NCI-H748 (cell line): ENCODE data around the gene CMTM1.

Source experiments
- DNase-seq: peaks from one replicate; lab custom pipeline; 2025; ENCODE audit not compliant: unreplicated experiment; lab: John Stamatoyannopoulos, UW

The CMTM1 gene, protein sequence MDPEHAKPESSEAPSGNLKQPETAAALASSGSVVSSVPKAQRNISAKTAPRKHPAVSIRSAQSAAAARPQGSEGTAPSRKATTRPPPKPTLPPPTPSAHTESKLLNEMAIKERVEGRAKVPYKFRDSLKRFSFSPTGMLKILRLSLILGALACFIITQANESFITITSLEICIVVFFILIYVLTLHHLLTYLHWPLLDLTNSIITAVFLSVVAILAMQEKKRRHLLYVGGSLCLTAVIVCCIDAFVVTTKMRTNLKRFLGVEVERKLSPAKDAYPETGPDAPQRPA

DNA sequence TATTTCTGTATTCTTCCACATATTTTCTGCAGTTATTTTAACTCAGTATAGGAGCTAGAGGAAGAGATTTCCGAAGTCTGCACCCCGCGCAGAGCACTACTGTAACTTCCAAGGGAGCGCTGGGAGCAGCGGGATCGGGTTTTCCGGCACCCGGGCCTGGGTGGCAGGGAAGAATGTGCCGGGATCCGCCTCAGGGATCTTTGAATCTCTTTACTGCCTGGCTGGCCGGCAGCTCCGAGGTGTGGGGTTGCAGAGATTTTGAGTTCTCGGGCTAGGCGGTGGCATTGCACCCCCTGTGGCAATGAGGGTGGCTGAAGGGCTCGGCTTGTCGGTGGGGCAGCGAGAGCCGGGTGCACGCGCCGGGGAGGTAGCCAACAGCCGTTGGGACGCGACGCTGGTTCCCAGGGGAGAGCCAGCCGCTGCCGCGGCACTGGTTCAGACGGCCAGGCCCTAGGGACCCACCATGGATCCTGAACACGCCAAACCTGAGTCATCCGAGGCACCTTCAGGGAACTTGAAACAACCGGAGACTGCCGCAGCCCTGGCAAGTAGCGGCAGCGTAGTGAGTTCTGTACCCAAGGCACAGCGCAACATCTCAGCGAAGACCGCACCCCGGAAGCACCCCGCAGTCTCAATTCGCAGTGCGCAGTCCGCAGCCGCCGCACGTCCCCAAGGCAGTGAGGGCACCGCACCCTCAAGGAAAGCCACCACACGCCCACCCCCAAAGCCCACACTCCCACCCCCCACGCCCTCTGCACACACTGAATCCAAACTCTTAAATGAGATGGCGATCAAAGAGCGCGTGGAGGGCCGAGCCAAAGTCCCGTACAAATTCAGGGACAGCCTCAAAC is at the start of gene CMTM1:
CMTM1 (plus strand) TSS at position 389 of the 851 bp plus-strand sequence; CDS start at position 464, 75 bp downstream.
- DNase-seq = no peak

DNA sequence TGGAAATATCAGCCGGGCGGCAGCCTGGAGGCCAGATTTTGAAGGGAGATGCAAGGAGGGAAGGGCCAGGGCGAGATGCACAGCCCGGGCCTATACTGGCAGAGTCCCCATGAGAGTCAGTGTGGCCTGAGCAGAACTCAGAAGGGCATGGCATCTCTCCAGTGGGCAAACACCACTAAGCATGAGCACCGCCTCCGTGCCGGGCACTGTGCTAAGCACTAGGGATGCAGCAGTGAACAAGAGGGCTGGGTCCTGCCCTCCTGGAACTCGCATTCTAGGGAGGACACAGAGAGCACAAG is 49.8 kb upstream of the CMTM1 start:
- no peak for DNase-seq

DNA sequence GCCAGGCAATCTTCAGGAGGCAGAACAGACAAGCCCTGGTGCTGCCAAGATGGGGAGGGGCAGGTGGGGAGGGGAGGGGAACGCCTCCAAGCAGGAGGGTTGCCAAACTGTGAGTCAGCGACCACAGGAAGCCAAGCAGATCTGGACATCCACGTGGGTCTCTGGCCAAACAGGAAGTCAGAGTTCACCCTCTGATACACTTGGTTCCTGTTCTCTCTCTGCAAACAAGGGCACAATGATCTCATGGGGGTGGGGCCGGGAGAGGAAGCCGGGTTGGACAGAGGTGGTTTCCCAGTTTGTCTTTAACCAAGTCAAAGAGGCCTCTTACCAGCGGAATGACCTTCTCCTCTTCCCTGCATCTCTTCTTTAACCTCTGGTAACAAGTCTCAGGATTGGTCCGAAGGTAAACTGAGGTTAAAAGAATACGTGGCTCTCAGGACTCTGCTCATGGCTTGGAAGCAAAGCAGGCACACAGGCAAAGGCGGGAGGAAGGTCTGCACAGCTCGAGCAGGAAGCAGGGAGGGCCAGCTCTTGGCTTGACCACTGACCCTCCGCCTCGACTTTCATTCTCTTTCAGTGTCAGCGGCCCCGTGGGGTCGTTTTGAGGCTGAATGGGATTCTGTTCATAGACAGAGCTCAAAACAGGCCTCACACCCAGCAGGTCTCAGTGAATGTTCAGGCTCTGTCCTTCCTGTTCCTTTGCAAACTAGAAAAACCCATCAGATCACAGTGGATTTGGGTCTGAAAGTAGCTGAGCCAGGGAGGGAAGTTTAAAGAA is 49.2 kb upstream of the CMTM1 start:
- DNase-seq = peak; percentile 45

DNA sequence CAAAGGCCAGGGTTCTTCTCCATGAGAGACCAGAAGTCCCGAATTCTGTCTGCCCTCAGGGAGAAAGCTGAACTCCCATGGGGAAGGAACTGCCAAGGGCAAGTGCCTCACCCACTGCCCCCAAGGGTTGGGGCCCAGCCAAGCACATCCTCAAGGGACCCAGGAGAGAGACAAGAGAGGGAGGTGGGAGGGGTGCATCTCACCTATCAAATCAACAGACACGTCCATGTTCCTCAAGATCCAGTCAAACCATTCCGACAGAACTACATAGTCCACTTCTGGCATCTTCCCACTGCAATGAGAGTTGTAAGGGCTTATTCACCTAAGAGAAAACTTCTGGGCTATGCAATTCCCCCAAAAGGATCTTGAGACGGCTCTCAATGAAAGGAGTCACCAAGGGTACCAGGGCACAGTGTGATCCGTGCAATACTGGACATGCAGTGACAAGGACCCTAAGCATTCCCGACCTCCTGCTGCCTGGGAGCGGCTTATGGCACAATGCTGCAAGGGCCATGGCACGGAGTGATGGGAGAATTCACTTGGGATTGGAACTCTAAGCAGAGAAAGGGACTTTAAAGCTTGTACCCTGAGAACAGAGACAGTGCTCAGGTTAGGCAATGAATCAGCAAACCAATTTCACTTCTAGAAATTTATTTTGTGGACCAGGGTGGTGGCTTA is 48.5 kb upstream of the CMTM1 start:
- no peak for DNase-seq

DNA sequence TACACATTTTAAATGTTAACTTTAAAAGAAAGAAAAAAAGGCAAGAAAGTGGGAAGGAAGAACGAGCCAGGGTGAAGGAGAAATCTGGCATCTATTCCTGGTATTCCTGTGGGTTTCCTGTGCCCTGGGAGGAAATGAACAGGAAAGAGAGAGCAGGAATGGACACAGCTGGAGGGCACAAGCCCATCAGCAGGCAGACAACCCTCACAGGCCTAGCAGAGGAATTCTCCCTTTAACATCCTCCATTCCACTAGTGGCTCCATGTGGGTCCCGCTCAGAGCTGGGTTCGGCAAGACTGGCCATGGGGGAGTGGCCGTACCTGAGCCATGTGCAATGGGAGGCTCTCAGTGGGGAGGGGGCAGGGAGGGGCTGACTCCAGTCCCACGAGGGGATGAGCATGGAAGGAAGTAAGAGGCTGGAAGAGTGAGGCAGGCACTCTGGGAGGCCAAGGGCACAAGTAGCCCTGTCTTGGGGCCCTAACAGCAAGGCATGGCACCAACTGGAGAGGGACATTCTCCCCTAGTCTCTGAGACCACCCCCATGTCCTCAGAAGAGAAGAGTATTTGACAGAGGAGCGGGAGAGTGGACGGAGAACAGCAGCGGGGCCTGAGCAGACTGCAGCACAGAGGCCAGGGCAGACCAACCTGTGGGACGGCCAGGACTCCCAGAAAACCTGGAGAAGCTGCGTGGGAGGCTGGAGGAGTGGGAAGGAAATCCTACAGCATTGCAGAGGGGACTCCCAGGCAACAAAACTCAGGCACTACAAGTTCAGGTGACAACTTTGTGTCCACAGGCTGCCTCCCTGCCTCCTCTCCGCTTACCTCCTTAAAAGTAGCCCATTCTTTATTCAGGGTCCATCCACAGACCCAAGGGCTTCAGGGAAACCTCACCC is 46.5 kb upstream of the CMTM1 start:
- DNase-seq = no peak

DNA sequence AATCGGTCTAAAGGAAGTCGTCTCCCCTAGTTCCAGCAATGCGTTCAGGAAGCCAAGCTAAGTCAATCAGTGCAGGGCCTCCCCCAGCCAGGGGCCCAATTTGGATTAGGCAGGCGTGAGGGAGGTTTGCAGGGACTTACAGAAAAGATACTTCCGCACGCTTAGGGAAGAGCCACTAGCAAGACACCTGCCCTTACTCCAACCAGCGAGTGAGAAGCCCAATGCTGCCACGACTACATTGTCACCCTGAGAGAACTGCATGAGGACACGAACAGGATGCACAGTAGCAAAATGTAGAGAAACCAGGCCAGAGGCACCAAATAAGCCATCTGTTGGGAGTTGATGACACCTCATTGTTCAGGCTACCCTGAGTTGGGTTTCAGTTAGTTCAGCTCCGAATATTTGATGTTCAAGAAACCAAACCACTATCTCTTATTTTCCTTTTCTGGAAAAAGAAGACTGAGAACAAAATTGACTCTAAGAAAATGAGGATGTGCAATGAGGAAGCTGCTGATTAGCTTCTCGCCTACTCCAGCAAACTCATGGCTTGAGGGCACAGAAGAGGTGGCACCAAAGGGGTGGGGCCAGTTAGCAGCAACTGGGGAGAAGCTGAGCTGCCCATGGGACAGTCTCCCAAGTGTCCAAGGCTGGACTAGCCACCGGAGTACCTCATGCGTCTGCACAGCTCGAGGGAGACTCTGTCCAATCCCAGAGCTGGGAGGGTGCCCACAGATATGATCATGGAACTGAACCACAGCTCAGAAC is 45.7 kb upstream of the CMTM1 start:
- DNase-seq = no peak

DNA sequence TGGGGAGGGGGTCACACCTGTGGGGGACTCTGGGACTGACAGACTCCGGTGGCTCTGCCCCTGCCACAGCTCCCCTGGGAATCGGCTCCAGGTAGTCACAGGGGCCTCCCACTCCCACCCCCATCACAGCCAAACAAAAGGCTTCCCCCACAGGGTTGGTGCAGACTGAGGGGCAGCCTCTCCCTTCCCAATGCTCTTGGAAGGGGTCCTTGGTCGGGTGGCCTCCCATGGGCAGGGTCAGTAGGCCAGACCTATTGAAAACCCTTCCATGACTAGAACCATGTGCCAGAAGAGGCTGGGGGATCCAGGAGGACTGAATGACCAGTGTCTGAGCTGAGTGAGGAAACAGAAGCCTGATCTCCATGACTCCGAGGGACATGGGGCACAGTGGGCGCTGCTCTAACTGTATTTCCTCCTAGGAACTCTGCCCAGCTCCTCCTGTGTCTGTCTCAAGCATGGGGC is 45.0 kb upstream of the CMTM1 start:
- no peak for DNase-seq

DNA sequence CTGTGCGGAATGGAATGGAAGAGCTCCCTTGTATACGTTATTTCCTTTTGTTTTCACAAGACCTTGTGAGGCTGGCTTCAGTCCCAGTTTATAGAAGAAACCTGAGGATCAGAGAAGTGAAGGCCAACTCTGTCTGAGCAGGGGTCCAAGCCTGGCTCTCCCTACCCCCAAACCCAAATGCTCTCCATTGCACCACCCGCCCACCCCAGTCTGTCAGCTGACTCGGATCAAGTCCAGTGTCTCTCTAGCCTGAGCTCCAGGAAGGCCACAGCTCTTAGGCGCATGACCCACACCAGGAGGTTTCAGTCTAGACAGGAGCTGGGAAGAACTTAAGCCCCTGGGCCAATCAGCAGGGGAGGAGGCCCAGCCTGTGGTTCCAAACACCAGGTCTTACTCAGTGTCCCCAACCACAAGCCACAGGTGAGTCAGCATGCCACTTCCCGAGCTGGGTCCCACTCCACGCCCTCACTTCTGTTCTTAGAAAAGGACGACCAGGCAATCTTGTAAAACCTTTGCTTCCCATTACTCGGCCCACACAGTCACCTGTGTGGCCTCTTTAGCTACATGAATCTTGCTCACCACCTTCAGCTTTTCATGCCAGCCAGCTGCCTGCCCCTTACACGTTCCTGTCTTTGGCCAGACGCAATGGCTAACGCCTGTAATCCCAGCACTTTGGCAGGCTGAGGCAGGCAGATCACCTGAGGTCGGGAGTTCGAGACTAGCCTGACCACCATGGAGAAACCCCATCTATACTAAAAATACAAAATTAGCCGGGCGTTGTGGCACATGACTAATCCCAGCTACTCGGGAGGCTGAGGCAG is 44.1 kb upstream of the CMTM1 start:
- DNase-seq = no peak

DNA sequence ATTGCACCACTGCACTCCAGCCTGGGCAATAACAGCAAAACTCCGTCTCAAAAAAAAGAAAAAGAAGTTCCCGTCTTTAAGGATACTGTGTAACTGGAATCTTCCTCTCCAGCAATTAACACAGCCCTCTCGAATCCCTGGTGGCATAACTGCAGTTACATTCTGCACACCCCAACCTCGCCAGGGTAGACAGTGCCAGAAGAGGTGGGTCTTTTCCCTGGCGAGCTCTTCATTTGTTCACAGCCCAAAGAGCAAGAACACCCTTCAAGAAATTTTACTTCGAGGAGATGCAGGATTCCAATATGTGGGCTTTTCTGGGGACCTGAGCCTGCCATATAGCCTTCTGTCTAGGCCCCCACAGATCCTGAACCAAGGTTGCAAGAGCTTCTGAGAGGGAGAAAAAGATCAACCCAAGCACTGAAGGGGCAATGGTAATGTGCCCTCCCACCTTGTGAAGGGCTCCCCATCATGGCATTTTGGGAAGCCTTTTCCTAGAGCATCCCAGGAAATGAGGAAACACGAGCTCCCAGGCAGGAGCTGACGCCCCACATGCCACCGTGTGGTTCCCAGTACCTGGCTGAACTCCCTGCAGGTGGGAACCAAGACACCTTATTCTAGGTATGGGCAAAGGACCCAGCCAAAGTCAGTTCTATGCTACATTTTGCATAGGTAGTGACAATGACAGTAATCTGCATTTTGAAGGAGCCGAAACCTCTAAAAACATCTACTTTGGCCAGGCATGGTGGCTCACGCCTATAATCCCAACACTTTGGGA is 43.2 kb upstream of the CMTM1 start:
- DNase-seq = no peak

DNA sequence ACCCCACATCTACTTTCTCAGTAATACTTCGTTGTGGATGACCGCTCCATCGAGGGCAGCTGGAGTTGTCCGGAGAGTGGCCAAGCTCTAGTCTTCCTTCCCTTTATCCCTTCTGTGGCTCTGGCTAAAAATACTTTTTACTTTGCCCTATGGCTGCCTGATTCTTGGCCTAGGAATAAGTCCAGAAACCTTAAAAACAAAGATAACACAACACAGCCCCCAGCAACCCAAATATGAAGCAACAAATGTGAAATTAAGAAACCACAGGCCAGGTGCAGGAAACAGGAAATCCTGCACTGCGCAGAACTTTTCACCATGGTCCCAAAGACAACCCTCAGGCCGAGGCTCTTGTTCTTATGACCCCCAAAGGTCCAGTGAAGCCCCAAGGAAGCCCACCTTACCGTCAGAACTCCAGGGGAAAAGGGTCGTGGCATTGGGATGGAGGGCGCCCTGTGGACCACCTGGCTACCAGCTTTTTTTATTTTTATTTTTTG is 42.3 kb upstream of the CMTM1 start:
- DNase-seq = no peak

DNA sequence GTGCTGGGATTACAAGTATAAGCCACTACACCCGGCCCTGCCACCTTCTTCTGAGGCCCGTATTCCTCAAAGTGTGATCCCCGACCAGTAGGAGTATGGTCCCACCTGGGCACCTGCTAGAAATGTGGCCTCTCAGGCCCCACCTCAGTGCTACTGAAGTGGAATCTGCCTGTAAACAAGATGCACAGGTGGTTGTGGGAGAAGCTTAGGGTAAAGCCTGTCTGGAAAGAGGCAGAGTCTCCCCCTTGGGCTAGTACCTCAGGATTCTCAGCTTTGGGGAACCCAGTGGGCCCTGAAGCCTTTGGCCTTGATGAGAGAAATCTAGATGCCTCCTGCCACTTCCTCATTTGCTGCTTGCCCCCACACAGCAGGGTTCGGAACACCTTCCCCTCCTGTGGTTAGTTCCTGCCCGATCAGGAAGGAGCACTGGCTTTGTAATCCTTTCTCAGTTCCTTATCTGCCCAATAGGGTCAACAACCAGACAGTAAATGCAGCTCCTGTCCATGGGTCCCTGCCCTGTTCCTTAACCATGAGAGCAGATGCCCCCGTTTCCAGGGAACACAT is 41.6 kb upstream of the CMTM1 start:
- DNase-seq = no peak

DNA sequence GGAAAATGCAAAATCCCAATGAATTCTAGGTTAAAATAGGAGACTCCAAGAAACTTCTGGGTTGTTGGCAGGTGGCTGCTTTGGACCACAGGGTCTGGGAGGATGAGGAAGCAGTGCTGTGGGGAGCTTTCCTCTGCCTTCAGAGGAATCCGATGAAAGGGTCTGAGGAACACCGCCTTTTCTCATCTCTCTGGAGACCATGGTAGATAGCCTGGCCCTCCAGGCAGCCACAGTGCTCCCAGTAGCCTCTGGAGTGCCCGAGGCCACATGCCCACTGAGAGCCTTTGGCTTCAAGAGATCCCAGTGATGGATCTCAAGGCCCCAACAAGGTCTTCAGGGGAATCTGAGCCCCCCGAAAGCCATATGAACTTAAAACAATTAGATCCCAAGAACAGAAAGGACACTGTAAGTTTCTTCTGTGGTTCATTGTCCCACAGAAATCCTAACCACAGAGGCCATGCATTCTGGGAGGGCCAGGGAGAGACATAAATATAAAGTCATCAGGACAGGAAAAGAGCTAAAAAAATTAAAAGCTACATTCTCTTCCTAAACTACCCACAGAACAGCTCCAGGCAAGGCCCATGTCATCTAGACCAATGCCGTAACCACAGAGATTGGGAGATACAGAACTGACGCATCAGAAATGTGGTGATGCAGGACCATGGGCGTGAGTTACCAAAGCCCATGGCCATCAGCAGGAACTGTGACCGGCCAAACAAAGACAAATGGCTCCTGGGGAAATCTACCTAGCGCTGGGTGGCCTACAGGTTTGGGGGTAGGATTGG is 40.7 kb upstream of the CMTM1 start:
- no peak for DNase-seq

DNA sequence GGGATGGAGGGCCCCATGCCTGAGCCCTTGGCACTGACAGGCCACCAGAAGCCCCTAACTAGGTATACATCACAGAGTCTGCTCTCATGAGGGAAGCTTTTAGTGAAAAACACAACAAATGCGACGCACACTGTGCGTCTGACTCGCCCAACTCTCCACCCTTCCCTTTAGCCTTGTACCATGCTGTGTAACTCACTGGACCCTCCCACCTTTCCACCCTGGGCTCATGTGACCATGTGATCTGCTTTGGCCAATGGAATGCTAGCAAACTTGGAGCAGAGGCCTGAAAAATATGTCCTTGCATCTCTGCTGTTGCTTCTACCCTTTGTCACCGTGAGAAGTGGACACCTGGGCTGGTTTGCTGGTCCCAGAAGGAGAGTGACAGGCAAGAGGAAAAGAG is 37.9 kb upstream of the CMTM1 start:
- no peak for DNase-seq

DNA sequence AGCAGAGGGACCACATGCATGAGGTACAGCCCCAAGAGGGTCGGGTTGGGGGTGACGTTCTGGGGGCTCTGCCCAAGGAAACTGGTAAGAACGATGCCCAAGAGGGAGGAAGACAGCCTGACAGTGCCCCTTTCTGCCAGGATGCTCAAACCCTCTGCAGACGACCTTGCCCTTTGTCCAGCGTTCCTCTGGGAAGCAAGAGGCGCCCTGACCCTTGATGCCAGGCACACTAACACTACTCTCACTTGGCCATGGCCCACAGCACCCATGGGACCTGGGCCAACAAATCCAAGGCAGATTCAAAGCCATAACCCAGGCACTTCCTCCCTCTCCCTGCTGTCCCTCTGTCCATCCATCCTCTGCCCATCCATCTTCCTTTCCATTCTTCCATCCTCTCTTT is 36.8 kb upstream of the CMTM1 start:
- DNase-seq = no peak

DNA sequence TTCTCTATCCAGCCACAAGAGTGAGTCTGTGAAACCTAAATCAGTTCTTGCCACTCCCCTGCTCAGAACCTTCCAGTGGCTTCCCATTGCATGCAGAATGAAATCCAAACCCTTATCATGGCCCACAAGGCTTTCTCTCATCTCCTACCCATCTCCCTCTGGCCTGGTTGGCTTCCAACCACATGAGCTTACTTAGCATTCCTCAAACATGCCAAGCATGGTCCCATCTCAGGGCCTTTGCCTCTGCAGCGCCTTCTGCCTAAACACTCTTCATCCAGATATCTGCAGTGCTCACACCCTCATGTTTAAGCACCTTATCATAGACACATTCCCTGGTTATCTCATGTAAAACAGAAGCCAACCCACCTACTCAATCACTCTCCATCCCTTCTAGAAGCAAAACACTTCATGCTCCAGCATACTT is 31.9 kb upstream of the CMTM1 start:
- DNase-seq = no peak

DNA sequence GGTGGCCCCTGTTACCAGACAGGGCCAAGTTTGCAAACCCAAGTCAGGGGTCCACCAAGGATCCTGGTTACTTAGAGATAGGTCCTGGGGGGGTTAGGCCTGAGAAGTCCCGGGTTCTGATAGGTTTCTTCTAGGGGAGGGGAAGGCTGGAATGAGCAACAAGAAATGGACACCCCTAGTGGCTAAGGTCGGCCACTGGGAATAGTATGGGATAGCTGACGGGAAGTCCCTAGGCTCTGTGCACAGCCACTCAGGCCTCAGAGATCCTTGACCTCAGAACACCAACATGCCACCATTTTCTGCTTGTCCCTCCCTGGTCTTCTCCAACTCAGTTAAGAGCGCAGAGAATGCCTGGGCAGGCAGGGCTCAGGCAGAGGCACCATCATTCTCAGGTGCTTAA is 29.7 kb upstream of the CMTM1 start:
- DNase-seq = no peak

DNA sequence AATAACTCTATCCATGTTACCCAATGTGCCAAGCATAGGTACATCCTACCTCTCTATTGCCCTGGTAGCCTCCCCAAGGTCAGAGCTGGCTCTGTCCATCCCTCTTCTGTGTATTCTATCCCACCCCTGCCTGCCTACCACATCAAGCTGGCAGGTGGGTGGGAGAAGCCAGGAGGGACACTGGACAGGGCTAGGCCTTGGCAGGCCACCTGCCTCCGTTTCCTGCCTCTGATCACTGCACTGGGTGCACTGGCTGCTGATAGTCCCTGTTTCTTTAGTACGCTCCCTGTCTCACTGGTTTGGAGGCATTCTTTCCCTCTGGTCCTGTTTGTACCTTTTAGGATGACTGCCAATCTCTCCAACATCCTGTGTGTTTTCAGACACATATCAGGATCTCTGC is 29.0 kb upstream of the CMTM1 start:
- no peak for DNase-seq
